ENCODE results near the gene CD63.

The CD63 gene

DNA sequence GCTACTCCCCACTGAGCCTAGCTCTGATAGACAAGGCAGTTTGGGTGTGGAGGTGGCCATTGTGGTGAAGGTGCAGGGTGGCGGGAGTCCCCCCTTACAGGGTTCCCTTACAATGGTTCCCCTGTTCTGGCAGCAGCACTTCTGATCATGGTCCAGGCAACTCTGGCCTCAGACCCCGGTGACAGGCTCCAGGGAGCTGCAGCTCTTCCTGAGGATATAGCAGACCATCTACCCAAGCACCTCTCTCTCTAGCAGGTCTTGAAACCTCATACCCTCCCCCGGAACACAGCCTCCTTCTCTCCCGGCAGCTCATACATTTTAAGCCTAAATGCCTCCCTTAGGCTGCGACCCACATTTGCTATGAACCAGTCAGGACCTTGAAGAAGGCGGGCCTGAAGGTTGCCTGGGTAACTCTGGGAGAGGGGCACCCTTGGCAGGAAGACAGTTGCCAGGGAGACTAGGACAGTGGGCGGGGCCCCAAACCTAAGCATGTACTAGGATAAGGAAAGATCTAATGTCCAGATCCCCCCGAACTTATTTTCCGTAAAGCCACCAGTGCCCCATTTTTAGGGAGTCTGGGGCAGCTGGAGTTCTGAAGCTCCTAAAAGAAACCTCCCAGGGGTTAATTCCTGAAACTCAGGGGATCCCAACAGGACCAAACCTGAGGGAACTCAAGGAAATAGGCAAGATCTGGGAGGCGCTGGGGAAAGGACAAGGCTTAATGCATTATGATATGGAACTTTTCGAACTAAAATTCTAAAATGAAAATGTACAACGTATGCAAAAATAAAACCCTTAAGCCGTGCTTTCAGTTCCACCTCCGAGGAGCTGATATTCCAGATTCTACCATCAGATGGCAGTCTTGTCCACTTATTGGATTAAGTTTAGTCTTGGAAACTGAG lies 9.6 kb upstream of the CD63 start:
- peak; percentile 90 for DNase-seq

DNA sequence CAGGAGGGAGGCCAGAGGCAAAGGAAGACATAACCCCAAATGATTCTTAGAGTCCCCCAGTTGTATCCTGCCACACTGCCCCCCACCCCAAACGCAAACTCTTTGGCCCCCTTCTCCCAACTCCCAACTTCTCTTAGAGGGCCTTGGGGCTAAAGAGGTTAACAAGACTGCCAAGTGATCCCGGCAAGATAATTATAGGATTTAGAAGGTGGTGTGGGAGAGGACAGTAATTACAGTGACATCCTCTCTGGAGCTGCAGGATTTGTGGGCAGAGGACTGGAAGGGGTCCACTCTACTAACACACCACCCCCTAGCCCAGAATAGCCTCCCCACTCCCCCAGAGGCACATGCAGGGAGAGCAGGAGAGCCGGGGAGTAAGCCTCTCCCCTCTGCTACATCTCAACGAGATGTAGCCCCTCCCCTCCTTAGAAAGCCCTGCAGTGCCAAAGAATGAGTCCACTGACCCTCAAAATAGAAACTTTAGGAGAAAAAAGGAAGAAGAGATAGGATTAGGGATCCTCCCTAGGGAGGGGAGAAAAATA lies 8.8 kb upstream of the CD63 start:
- no peak for DNase-seq

GRCh38 chr12:55736780-55737580 lies 8.2 kb upstream of the CD63 start:
- peak; percentile 80 for DNase-seq

- no peak for DNase-seq
Observed at GRCh38 chr12:55736076-55736475, 7.3 kb upstream of the CD63 start.

GRCh38 chr12:55734595-55734994 lies 5.8 kb upstream of the CD63 start:
- no peak for DNase-seq

GRCh38 chr12:55733858-55734257 lies 5.0 kb upstream of the CD63 start:
- no peak for DNase-seq

DNA sequence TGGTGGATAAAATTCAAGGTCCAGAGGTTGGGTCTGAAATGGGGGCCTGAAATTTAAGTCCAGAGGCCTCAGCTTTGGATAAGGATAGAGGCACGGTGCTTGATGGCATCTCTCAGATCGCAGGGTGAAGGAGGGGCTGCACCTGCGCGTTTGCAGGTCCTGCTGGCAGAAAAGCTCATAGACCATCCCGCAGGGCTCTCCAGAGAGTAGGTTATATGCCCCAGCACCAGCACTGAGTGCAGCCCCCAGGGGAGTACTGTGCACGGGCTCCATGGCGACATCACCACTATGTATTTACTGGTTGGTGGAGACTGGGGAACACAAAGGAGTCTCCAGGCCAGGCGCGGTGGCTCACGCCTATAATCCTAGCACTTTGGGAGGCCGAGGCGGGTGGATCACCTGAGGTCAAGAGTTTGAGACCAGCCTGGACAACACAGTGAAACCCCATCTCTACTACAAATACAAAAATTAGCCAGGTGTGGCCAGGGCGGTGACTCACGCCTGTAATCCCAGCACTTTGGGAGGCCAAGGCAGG lies 4.3 kb upstream of the CD63 start:
- DNase-seq: no peak

GRCh38 chr12:55732288-55732687 lies 3.5 kb upstream of the CD63 start:
- no peak for DNase-seq

DNA sequence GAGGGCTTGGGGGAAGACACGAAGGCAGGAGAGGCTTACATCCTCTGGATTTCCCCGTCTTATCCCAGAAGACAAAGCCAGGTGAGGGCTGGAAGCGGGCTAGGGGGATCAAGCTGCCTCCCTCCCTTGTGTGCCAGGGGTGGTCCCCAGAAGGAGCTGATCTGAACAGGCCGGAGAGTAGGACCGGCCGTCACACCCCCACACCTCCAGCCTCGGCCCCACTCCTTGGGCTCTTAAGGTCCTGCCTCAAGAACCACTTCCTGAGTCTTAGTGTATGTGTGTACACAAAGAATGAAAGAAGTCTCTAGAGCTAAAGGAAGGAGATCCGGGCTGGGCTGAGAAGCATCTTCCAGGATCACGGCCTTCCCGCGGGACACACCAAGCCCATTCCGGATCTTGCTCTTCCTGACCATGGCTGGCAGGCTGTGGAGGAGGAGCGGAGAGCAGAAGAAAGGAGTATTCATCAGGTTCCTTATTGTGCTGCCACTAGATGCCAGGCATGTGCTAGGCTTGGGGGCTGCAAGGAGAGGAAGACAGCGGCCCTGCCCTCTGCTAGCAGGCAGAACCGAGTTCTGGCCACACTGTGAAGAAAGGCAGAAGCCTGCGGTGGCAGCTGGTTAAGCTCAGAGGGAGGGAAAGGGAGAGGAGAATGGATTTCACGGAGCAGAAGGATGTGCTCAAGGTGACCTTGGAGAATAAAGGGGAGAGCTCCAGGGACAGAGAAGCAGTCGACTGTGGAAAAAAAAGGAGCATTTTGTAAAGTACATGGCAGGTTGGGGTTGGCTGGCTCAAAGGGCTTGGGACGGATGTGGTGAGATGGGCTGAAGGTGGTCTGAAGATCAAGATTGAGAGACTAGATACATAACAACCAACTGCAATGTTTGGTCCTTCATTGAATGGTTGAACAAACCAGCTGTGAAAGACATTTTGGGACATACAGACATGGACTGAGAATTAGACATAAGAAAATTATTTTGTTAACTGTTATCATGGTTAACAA lies 1.3 kb upstream of the CD63 start:
- no peak for DNase-seq

DNA sequence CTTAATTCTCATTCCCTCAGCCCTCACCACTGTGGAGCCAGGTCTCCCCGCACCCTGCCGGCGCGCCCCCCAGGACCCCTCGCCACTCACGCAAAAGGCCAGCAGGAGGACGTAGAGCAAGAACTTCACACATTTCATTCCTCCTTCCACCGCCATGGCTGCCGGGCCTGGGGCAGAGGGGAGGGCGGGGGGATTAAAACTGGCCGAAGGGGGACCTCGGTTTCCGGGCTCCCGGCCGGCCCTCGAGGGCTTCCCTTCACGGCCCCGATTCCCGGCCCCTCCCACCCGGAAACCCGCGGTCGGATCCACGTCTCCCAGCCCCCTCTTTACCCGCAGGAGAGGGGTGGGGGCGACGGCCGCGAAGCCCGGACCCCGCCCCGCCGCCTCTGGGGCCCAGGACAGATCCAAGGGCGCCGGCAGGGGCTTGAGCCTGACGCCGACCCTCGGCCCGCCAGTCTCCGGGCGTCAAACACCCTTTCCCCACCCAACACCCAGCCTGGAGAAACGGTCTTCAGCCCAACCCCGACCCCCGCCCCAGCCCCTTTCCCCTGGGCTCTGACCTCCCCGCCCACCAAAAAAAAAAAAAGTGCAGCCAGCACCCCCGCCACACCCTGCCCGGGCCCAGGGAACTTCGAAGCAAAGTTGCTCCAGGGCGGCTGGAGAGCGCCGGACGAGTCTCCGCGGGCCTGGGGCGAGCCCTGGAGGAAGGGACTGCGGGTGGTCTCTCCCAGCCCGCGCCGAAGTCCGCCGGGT lies 447 bp downstream of the CD63 start:
- DNase-seq: no peak

DNA sequence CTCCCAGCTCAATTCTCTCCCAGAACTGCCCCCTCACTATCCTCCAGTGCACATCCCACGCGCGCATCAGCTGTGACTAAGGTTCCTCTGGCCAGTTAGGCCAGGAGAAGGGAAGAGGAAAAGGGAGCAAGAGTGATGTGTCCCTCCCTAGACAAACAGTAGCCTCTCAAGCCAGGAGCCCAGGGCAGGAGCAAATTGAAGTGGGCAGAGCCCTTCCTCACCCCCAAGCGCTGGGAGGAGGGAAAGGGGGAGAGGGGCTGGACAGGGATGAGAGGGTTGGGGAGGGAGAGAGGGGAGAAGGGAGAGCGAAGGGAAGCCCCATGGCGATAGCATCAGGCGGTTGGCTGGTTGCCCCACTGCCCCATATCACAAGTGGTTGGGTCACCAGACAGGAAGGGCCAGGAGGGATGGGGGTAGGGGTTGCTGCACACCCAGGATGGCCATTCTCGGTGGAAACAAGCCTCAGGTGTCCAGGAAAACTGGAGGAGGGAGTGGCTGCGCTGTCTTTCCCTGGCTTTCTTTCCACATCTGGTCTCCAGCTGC lies 1.1 kb downstream of the CD63 start:
- no peak for DNase-seq

DNA sequence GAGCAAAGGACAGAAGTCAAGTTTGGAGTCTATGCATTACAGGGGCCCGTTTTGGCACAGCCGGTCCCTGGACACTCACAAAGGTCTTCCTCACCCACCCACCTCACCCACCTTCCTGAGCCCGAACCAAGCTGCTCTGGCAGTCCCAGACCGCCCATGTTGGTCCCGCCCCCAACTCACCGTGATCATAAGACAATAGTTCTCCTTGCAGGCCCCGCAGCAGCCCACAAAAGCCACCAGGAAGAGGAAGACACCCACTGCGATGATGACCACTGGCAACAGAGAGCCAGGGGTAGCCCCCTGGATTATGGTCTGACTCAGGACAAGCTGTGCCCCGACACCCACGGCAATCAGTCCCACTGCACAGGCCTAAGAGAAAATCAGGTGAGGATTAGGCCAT lies 1.8 kb downstream of the CD63 start:
- no peak for DNase-seq

DNA sequence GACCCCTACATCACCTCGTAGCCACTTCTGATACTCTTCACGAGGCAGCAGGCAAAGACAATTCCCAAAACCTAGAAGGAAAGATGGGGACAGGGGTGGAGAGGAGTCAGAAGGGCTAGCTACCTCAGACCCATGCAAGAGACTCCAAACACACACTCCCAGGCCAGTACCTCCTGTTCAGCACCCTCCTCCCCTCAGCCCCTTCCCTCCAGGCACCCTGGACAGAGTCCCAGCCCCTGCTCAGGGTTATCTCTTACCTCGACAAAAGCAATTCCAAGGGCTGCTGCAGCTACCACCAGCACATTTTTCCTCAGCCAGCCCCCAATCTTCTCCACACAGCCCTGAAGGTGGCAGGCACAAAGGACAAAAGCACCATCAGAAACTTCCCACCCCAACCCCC lies 3.3 kb downstream of the CD63 start:
- no peak for DNase-seq

GRCh38 chr12:55724940-55725309 lies 3.9 kb downstream of the CD63 start:
- DNase-seq: no peak

DNA sequence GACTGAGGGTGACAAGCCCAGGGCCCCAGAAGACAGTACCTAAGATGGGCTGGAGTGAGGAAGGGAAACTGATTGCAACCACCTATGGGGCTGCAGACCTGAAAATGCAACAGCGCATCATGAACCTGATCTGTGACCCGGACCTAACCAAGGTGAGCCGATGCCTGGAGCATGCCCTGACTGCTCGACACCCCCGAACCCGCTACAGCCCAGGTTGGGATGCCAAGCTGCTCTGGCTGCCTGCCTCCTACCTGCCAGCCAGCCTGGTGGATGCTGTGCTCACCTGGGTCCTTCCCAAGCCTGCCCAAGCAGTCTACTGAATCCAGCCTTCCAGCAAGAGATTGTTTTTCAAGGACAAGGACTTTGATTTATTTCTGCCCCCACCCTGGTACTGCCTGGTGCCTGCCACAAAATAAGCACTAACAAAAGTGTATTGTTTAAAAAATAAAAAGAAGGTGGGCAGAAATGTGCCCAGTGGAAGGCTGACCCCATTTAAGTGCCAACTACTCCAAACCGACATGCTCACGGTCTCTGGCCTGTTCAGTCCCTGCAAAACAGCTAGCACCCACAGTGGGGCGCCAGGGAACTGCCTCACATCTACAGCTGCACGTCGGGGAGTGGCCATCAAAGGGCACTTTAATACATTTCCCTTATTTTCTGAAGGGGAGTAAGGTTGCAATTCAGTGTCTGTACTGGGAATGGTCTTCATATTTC lies 4.4 kb downstream of the CD63 start:
- DNase-seq: peak; percentile 22

- no peak for DNase-seq
Observed at GRCh38 chr12:55723516-55724225, 5.1 kb downstream of the CD63 start.

DNA sequence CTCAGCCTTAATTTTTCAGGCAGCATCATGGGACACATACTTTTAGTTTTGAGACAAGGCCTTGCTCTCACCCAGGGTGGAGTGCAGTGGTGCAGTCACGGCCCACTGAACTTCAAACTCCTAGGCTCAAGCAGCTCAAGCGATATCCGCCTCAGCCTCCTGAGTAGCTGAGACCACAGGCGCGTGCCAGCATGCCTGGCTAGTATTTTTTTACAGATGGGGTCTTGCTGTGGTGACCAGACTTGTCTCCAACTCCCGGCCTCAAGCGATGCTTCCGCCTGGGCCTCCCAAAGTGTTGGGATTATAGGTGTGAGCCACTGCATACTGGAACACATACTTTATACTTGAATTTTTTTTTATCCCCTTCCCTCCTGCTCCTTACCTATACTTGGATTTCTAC lies 5.9 kb downstream of the CD63 start:
- no peak for DNase-seq

DNA sequence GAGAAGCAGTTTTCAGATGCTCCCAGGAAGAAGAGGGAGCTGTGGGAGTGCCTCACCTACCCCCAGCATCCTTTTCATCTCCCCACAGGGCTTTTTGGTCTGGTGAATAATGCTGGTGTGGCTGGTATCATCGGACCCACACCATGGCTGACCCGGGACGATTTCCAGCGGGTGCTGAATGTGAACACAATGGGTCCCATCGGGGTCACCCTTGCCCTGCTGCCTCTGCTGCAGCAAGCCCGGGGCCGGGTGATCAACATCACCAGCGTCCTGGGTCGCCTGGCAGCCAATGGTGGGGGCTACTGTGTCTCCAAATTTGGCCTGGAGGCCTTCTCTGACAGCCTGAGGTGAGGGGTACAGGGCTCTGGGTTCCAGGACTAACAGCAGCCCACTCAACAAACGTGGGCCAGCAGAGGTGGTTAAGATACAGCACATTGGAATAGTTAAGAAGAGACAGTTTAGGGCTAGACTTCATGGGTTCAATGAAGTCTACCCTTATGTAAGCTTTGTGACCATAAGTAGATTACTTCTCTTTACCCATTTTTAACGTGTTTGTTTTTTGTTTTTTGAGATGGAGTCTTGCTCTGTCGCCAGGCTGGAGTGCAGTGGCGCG lies 7.1 kb downstream of the CD63 start:
- DNase-seq: no peak

DNA sequence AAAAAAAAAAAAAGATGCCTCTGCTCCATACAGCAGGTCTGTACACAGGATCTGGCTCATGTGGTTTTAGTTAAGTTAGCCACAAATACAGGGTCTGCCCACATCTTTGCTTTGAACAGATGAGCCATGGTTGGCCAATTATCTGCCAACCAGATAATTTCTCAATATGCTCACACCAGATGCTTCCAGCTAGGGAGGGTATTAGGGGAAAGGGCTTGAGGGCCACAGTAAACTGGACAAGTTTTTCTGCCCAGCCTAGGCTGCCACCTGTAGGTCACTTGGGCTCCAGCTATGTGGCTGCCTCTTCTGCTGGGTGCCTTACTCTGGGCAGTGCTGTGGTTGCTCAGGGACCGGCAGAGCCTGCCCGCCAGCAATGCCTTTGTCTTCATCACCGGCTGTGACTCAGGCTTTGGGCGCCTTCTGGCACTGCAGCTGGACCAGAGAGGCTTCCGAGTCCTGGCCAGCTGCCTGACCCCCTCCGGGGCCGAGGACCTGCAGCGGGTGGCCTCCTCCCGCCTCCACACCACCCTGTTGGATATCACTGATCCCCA lies 7.8 kb downstream of the CD63 start:
- DNase-seq: peak; percentile 88

Measured in NCI-H1694 (cell line).